K562 (cell line): ENCODE results near the gene CRTC3.

Experiments
- BCLAF1 ChIP-seq, 2 experiments: fragments of 450-650 bp in 1 of 2; IDR thresholded peaks; 2 replicates each; pipeline ENCODE4 v1.6.1; 2011 to 2017; ENCODE audit warnings: low read depth in 2 of 2, antibody characterized with exemption in 1 of 2, borderline replicate concordance in 1 of 2, low read length in 1 of 2, mild to moderate bottlenecking in 1 of 2, mixed read lengths in 1 of 2; ENCODE audit not compliant: control insufficient read depth in 1 of 2
- EP300 ChIP-seq: IDR thresholded peaks from 2 replicates; pipeline ENCODE4 v1.6.1; 2012; ENCODE audit warnings: low read length, improper control_type of control experiment
- GTF3C2 ChIP-seq: IDR thresholded peaks from 3 replicates; pipeline ENCODE4 v1.6.1; 2011; ENCODE audit warnings: borderline replicate concordance, mild to moderate bottlenecking, moderate library complexity; ENCODE audit not compliant: insufficient read length; ENCODE audit errors: extremely low read depth
- MCM2 ChIP-seq: fragments of 450-650 bp; IDR thresholded peaks from 2 replicates; pipeline ENCODE4 v1.6.1; 2017; ENCODE audit warnings: low read depth, mild to moderate bottlenecking
- NCOA1 ChIP-seq: fragments of 450-650 bp; IDR thresholded peaks from 2 replicates; pipeline ENCODE4 v1.6.1; 2016; ENCODE audit warnings: low read depth
- NR2C2 ChIP-seq, 2 experiments: fragments of 200-800 bp in 1 of 2; sonication (Bioruptor generic) in 1 of 2; sonication (generic) in 1 of 2; formaldehyde crosslinking in 1 of 2; IDR thresholded peaks; 2 replicates each; pipeline versions ENCODE4 v1.6.1 to v1.8.0; 2016 to 2022; ENCODE audit warnings: mild to moderate bottlenecking in 1 of 2, missing compliant biosample characterization in 1 of 2, missing genetic modification characterization in 1 of 2, missing genetic modification reagents in 1 of 2
- RAD21 ChIP-seq, 2 experiments: fragments of 250-450 bp in 1 of 2; fragments of 450-650 bp in 1 of 2; sonication (Bioruptor Pico) in 1 of 2; formaldehyde crosslinking in 1 of 2; IDR thresholded peaks in 1 of 2; conservative IDR thresholded peaks in 1 of 2; 2 replicates each; pipeline versions ENCODE4 v1.4.0 to v1.8.0; 2020 to 2022; ENCODE audit warnings: mild to moderate bottlenecking in 2 of 2, moderate library complexity in 1 of 2
- SMAD1 ChIP-seq: fragments of 150-350 bp; IDR thresholded peaks from 2 replicates; pipeline ENCODE4 v1.6.1; 2014; ENCODE audit warnings: low read length, low read depth; ENCODE audit not compliant: partially characterized antibody
- SRF ChIP-seq, 2 experiments: fragments of 250-450, 450-650 bp in 1 of 2; sonication (Bioruptor Pico) in 1 of 2; sonication (generic) in 1 of 2; formaldehyde crosslinking; IDR thresholded peaks; 2 replicates each; pipeline versions ENCODE4 v1.5.0 to v1.5.1; 2020 to 2022; ENCODE audit warnings: mild to moderate bottlenecking in 1 of 2, missing genetic modification reagents in 1 of 2
- SRSF1 ChIP-seq: fragments of 200-400 bp; formaldehyde crosslinking; IDR thresholded peaks from 2 replicates; pipeline ENCODE4 v1.6.1; 2017; ENCODE audit warnings: mild to moderate bottlenecking, low read depth, low read length, moderate library complexity
- XRCC3 ChIP-seq: fragments of 450-650 bp; IDR thresholded peaks from 2 replicates; pipeline ENCODE4 v1.6.1; 2017; ENCODE audit warnings: mild to moderate bottlenecking, moderate library complexity
- ZNF639 ChIP-seq, 2 experiments: fragments of 200-800 bp in 1 of 2; sonication (Bioruptor generic) in 1 of 2; sonication (generic) in 1 of 2; formaldehyde crosslinking in 1 of 2; IDR thresholded peaks in 1 of 2; conservative IDR thresholded peaks in 1 of 2; 2 replicates each; pipeline versions ENCODE4 v1.5.0 to v1.6.1; 2016 to 2020; ENCODE audit warnings: missing compliant biosample characterization in 1 of 2, missing genetic modification characterization in 1 of 2, missing genetic modification reagents in 1 of 2

GRCh38 chr15:90483637-90484036 lies 46.1 kb upstream of the CRTC3 start:
- TF ChIP-seq EP300 (no peak), NR2C2 (CRISPR knock-in tag; IDR thresholded peaks at IDR 0.05) (no peak), NR2C2 (tag; IDR thresholded peaks at IDR 0.05) (no peak), SMAD1 (no peak), NCOA1 (no peak), BCLAF1 (IDR thresholded peaks at IDR 0.05; ENCODE audit: borderline replicate concordance in 1 of 2, control insufficient read depth in 1 of 2, low read depth in 2 of 2, low read length in 1 of 2) (no peak), GTF3C2 (no peak), ZNF639 (CRISPR knock-in tag; conservative IDR thresholded peaks at IDR 0.05 in 1 of 2, IDR thresholded peaks at IDR 0.05 in 1 of 2) (no peak), MCM2 (no peak), XRCC3 (no peak), SRSF1 (no peak), RAD21 (CRISPR knock-in tag; conservative IDR thresholded peaks at IDR 0.05 in 1 of 2, IDR thresholded peaks at IDR 0.05 in 1 of 2) (no peak), SRF (CRISPR knock-in tag; IDR thresholded peaks at IDR 0.05) (no peak)
